GM23248 (cell line): ENCODE measurements around the gene GTPBP1. TPM values are rescaled to one million over a fixed set of nuclear protein-coding genes. Genes with fewer than 3 reads are reported as not detected.
A peak's percentile ranks its signal among the peaks of the same experiment; 100 is the strongest.

Source experiments
- DNase-seq: peaks from one replicate; pipeline ENCODE4 v3.0.0-alpha.2; 2015
- H2AFZ ChIP-seq: fragments of 200-600 bp; sonication (generic); 2 replicates; pipeline ENCODE4 v1.6.1; 2016; ENCODE audit warnings: antibody characterized with exemption
- H3F3A ChIP-seq: fragments of 200-600 bp; sonication (generic); 2 replicates; pipeline ENCODE4 v1.6.1; 2016; ENCODE audit warnings: mild to moderate bottlenecking, antibody characterized with exemption, mixed run types; ENCODE audit not compliant: insufficient read depth
- H3K27ac ChIP-seq: fragments of 200-600 bp; sonication (generic); 2 replicates; pipeline ENCODE4 v1.5.1; 2016; ENCODE audit warnings: mild to moderate bottlenecking
- H3K27me3 ChIP-seq: fragments of 200-600 bp; sonication (generic); replicated peaks from 2 replicates; pipeline ENCODE4 v1.6.1; 2016; ENCODE audit warnings: mild to moderate bottlenecking; ENCODE audit not compliant: insufficient read depth
- H3K36me3 ChIP-seq: fragments of 200-600 bp; sonication (generic); 2 replicates; pipeline ENCODE4 v1.6.1; 2016; ENCODE audit warnings: low read depth, mild to moderate bottlenecking
- H3K4me1 ChIP-seq: fragments of 200-600 bp; sonication (generic); 2 replicates; pipeline ENCODE4 v1.6.1; 2016; ENCODE audit warnings: mild to moderate bottlenecking; ENCODE audit not compliant: insufficient read depth
- H3K4me2 ChIP-seq: fragments of 200-600 bp; sonication (generic); one replicate; pipeline ENCODE4 v1.6.1; 2016; ENCODE audit warnings: mild to moderate bottlenecking; ENCODE audit not compliant: unreplicated experiment
- H3K4me3 ChIP-seq: fragments of 200-600 bp; sonication (generic); 2 replicates; pipeline ENCODE4 v1.5.1; 2016; ENCODE audit warnings: mild to moderate bottlenecking
- H3K79me2 ChIP-seq: fragments of 200-600 bp; sonication (generic); 2 replicates; pipeline ENCODE4 v1.6.1; 2016; ENCODE audit warnings: mild to moderate bottlenecking; ENCODE audit not compliant: insufficient read depth
- H3K9ac ChIP-seq: fragments of 200-600 bp; sonication (generic); 2 replicates; pipeline ENCODE4 v1.6.1; 2016; ENCODE audit warnings: mild to moderate bottlenecking
- H3K9me2 ChIP-seq: fragments of 200-600 bp; sonication (generic); 2 replicates; pipeline ENCODE4 v1.6.1; 2016; ENCODE audit warnings: mixed run types, mild to moderate bottlenecking, moderate library complexity; ENCODE audit not compliant: insufficient read depth
- H3K9me3 ChIP-seq: fragments of 200-600 bp; sonication (generic); one replicate; pipeline ENCODE4 v1.6.1; 2017; ENCODE audit warnings: low read depth
- H4K20me1 ChIP-seq: fragments of 200-600 bp; sonication (generic); 2 replicates; pipeline ENCODE4 v1.6.0; 2016; ENCODE audit not compliant: insufficient read depth
- EZH2 ChIP-seq: fragments of 200-600 bp; sonication (generic); IDR thresholded peaks from 2 replicates; pipeline ENCODE4 v1.6.1; 2018; ENCODE audit warnings: antibody characterized with exemption, mild to moderate bottlenecking; ENCODE audit not compliant: insufficient read depth, poor library complexity, severe bottlenecking
- EZH2phosphoT487 ChIP-seq: fragments of 200-600 bp; sonication (generic); IDR thresholded peaks from 2 replicates; pipeline ENCODE4 v1.6.1; 2018; ENCODE audit warnings: antibody characterized with exemption, moderate library complexity, mild to moderate bottlenecking, low read depth; ENCODE audit not compliant: insufficient read depth
- WGBS, 2 experiments: methylation state at CpG; one replicate each; pipeline ENCODE4 v1.1.6; 2015 to 2017; ENCODE audit warnings: low lambda C conversion rate in 2 of 2, low coverage in 1 of 2; ENCODE audit errors: missing lambda C conversion rate in 2 of 2; 5-methylcytosine and 5-hydroxymethylcytosine counted together
- in situ Hi-C: fragments of 300-500 bp; cut with MboI; formaldehyde crosslinking; loops from 2 replicates; pipeline ENCODE4 v1.15.0; 2020
- polyA plus RNA-seq: library from polyadenylated mRNA; unstranded; fragments of >200 nt; fragmentation: Nextera tagmentation; extraction: Ambion mirVana; gene quantifications from 2 replicates; pipeline ENCODE4 v1.2.1, GENCODE V29; 2016
- small RNA-seq: library from RNA; depleted of rRNA; stranded (forward); fragments of <200 nt; gene quantifications from one replicate; pipeline ENCODE3, GENCODE V24; 2014; ENCODE audit warnings: low read depth, low replicate concordance
- total RNA-seq: library from RNA; depleted of rRNA; stranded (reverse); fragments of >200 nt; shearing (Covaris generic); gene quantifications from 2 replicates; pipeline ENCODE4 v1.2.3, GENCODE V29; 2014; rRNA removed

GTPBP1 gene
- total and polyA plus RNA-seq, 2 experiments from 2014 or later: 10.0 to 26.9 TPM

DNA sequence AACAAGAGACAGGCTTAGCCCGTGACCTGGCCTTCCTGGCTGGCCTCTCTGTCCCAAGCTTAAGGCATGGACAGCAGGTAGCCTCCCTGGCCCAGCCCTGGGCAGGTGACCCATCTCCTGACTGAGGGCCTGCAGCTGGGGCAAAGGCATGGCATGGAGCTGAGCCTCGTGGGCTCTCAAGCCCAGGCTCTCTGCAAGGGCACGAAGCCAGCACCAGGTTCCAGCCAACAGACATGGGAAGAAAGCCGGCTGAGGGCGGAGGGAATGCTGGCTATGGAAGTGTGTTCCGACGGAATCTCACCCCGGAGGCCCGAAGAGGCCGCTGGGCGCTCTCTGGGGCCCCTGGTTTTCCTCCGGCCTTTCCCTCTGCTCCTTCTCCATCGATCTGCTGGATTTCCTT, 75.3 kb downstream of the GTPBP1 start:
- Histone ChIP-seq H3K9me2 (no peaks in the 10 kb centered on the region), H3K4me2 (no peak overlapping the region), H3F3A (peaks cover 7% of the 10 kb centered on the region; the same call in 1 of the 2 replicates), H3K79me2 (no peaks in the 10 kb centered on the region), H3K36me3 (no peaks in the 10 kb centered on the region), H3K27ac (no peak overlapping the region), H4K20me1 (no peaks in the 10 kb centered on the region), H3K9me3 (no peaks in the 10 kb centered on the region), H2AFZ (no peak overlapping the region), H3K4me3 (no peak overlapping the region), H3K9ac (no peak overlapping the region), H3K27me3 (no peaks in the 10 kb centered on the region), H3K4me1 (peaks cover 5% of the 10 kb centered on the region)
- WGBS, 2 experiments: 73 to 77% methylated on average over 9 to 13 of the region's 13 CpGs
- no peak for DNase-seq
- TF ChIP-seq EZH2phosphoT487: no peak
- no peak for TF ChIP-seq EZH2
- in situ Hi-C loops: no loop called here

DNA sequence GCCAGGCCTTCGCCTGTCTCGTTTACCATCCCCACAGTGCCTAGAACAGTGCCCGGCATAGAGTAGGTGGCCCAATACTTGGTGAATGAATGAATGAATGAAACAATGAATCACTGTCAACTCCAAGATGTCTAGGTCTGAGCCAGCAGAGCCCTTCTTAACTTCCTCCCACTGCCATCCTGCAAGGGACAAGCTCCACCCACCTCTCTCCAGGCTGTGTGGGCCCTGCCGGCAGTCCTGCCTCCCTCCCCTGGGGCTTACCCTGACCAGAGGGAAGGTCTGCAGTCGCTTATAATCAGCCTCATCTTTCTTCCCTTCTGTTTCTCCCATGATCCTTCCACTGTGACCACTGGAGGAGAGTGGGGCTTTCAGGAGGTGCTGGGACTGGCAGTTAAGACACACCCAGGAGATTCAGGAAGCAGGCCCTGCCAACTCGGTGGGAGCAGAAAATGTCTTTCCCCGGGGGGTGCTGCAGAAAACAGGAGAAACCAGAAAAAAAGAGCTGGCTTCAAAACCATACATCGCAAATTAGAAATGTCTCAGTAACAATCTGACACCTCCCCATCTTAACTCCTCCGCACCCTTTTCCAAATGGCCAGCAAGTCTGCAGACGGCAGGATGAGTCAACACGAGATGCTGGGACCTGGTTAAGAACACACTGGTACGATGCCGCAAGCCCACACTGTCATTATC, 76.8 kb downstream of the GTPBP1 start:
- Histone ChIP-seq H2AFZ (peak overlapping the region; percentile 73), H3K36me3 (no peaks in the 10 kb centered on the region), H3K27me3 (no peaks in the 10 kb centered on the region), H3K9ac (0 out of 2 replicates have a peak overlapping the region, but pooled peaks have one; percentile 18), H3K9me3 (no peaks in the 10 kb centered on the region), H3K4me2 (peak overlapping the region; percentile 24), H3K79me2 (no peaks in the 10 kb centered on the region), H3F3A (peaks cover 7% of the 10 kb centered on the region; the same call in 1 of the 2 replicates), H4K20me1 (no peaks in the 10 kb centered on the region), H3K27ac (peak overlapping the region; percentile 48), H3K4me1 (peaks cover 5% of the 10 kb centered on the region), H3K4me3 (no peak overlapping the region), H3K9me2 (no peaks in the 10 kb centered on the region)
- in situ Hi-C loops: no loop called here
- DNase-seq: peak; percentile 84
- TF ChIP-seq EZH2 (no peak), EZH2phosphoT487 (no peak)
- 62 to 66% methylated on average over 13 of the region's 13 CpGs for WGBS, 2 experiments

Small RNA genes lying within 50 kb of the gene (small RNA-seq; reads per million reads assigned to genes)
- gene AL021707.8: not detected

Other genes starting within 250 kb of the GTPBP1 start
- gene KDELR3, start 237.8 kb upstream of the GTPBP1 start, total RNA-seq: 191 and 197 TPM in 2 replicates
- gene KDELR3, start 237.8 kb upstream of the GTPBP1 start, polyA plus RNA-seq: 326 and 335 TPM in 2 replicates
- gene DDX17, start 199.6 kb upstream of the GTPBP1 start, total RNA-seq: 312 and 370 TPM in 2 replicates
- 28.5 and 30.1 TPM in 2 replicates for gene DDX17, start 199.6 kb upstream of the GTPBP1 start, polyA plus RNA-seq
- 3.7 and 11.8 TPM in 2 replicates for gene DMC1, start 135.8 kb upstream of the GTPBP1 start, total RNA-seq
- gene DMC1, start 135.8 kb upstream of the GTPBP1 start, polyA plus RNA-seq: 1.4 and 2.7 TPM in 2 replicates
- 0.13 and 2.1 TPM in 2 replicates for gene FAM227A, start 49.6 kb upstream of the GTPBP1 start, total RNA-seq
- gene FAM227A, start 49.6 kb upstream of the GTPBP1 start, polyA plus RNA-seq: 0.65 and 0.93 TPM in 2 replicates
- gene CBY1, start 49.3 kb upstream of the GTPBP1 start, total RNA-seq: 16.2 and 24.5 TPM in 2 replicates
- gene CBY1, start 49.3 kb upstream of the GTPBP1 start, polyA plus RNA-seq: 57.5 and 59.4 TPM in 2 replicates
- 48.9 and 53.9 TPM in 2 replicates for gene TOMM22, start 24.0 kb upstream of the GTPBP1 start, total RNA-seq
- 92.0 and 97.8 TPM in 2 replicates for gene TOMM22, start 24.0 kb upstream of the GTPBP1 start, polyA plus RNA-seq
- 47.0 and 51.2 TPM in 2 replicates for gene JOSD1, start 5.0 kb upstream of the GTPBP1 start, total RNA-seq
- 5.5 and 6.6 TPM in 2 replicates for gene JOSD1, start 5.0 kb upstream of the GTPBP1 start, polyA plus RNA-seq
- gene SUN2, start 50.1 kb downstream of the GTPBP1 start, total RNA-seq: 142 and 146 TPM in 2 replicates
- gene SUN2, start 50.1 kb downstream of the GTPBP1 start, polyA plus RNA-seq: 47.9 and 51.2 TPM in 2 replicates
- 11.6 and 18.9 TPM in 2 replicates for gene DNAL4, start 88.2 kb downstream of the GTPBP1 start, total RNA-seq
- 14.2 and 16.7 TPM in 2 replicates for gene DNAL4, start 88.2 kb downstream of the GTPBP1 start, polyA plus RNA-seq
- gene NPTXR, start 138.1 kb downstream of the GTPBP1 start, total RNA-seq: 2.7 and 4.2 TPM in 2 replicates
- 0.99 TPM in 2 replicates for gene NPTXR, start 138.1 kb downstream of the GTPBP1 start, polyA plus RNA-seq
- 52.1 and 52.7 TPM in 2 replicates for gene CBX6, start 166.3 kb downstream of the GTPBP1 start, total RNA-seq
- 51.9 and 55.8 TPM in 2 replicates for gene CBX6, start 166.3 kb downstream of the GTPBP1 start, polyA plus RNA-seq